HepG2 (cell line): ENCODE measurements around the gene ADARB2. TPM values are rescaled to one million over a fixed set of nuclear protein-coding genes. Genes with fewer than 3 reads are reported as not detected.

ENCODE experiments used
- ATAC-seq: fragments of 200-7000 bp; cut with Tn5 transposase; 3 replicates; pipeline ENCODE4 v1.9.1; 2020; ENCODE audit warnings: mild to moderate bottlenecking, moderate library complexity
- BruUV-seq: library from RNA; stranded (reverse); fragments of 400-500 nt; replicated peaks from 2 replicates; lab custom pipeline; 2021; lab: Mats Ljungman, UMichigan
- CTCF ChIA-PET: fragments of 300-600 bp; formaldehyde crosslinking; extraction: SDS; loops from one replicate; lab custom pipeline; 2021; ENCODE audit warnings: low total read pairs, inconsistent platforms, low intra/inter-chr PET ratio; lab: Yijun Ruan, JAX
- POLR2A ChIA-PET: fragments of 350-600 bp; sonication (Branson Sonifier 250); formaldehyde crosslinking; loops from one replicate; lab custom pipeline; 2020; ENCODE audit warnings: antibody characterized with exemption, inconsistent platforms; lab: Yijun Ruan, JAX
- DNase-seq: peaks from one replicate; pipeline ENCODE4 v3.0.0-alpha.2; 2015; ENCODE audit warnings: low spot score
- FAIRE-seq: peaks from 3 replicates; lab custom pipeline; 2011; peaks lifted over from hg19 to GRCh38; lab: Jason Lieb, UNC
- H2AFZ ChIP-seq: one replicate; pipeline ENCODE4 v1.6.1; 2011; ENCODE audit warnings: low read length, inconsistent platforms
- H3K27ac ChIP-seq: fragments of 300-600 bp; 3 replicates; pipeline ENCODE4 v1.8.0; 2011; ENCODE audit warnings: mixed run types, mild to moderate bottlenecking, mixed read lengths, low read length, inconsistent platforms; ENCODE audit not compliant: insufficient read depth; ENCODE audit errors: extremely low read length
- H3K27me3 ChIP-seq, 2 experiments: fragments of 200-600 bp in 1 of 2; 2 replicates in 1 of 2; 3 replicates in 1 of 2; pipeline versions ENCODE4 v1.6.0 to v1.8.0; 2011; ENCODE audit warnings: low read length in 2 of 2, mild to moderate bottlenecking in 2 of 2, moderate library complexity in 2 of 2, inconsistent platforms in 1 of 2; ENCODE audit not compliant: insufficient read depth in 2 of 2, control insufficient read depth in 1 of 2
- H3K36me3 ChIP-seq, 2 experiments: fragments of 200-600 bp in 1 of 2; replicated peaks in 1 of 2; 2 replicates in 1 of 2; 3 replicates in 1 of 2; pipeline versions ENCODE4 v1.5.1 to v1.8.0; 2011; ENCODE audit warnings: low read length in 2 of 2, inconsistent platforms in 1 of 2; ENCODE audit not compliant: insufficient read depth in 2 of 2, control insufficient read depth in 1 of 2
- H3K4me1 ChIP-seq: 2 replicates; pipeline ENCODE4 v1.5.1; 2012; ENCODE audit warnings: low read length, inconsistent platforms; ENCODE audit not compliant: insufficient read depth
- H3K4me2 ChIP-seq: 2 replicates; pipeline ENCODE4 v1.6.0; 2011; ENCODE audit warnings: low read depth, low read length, inconsistent platforms
- H3K4me3 ChIP-seq, 3 experiments: fragments of 200-600 bp in 1 of 3; sonication (generic), shearing (Covaris generic) in 1 of 3; replicated peaks in 1 of 3; 2 replicates each; pipeline ENCODE4 v1.5.1; 2011 to 2016; ENCODE audit warnings: low read length in 3 of 3, inconsistent platforms in 2 of 3, low read depth in 2 of 3, mild to moderate bottlenecking in 2 of 3, control low read depth in 1 of 3, mixed read lengths in 1 of 3; ENCODE audit not compliant: insufficient read depth in 1 of 3
- H3K79me2 ChIP-seq: one replicate; pipeline ENCODE4 v1.6.1; 2011; ENCODE audit warnings: low read length, inconsistent platforms; ENCODE audit not compliant: insufficient read depth
- H3K9ac ChIP-seq: 2 replicates; pipeline ENCODE4 v1.6.0; 2011; ENCODE audit warnings: mild to moderate bottlenecking, low read depth, low read length, inconsistent platforms; ENCODE audit not compliant: insufficient read depth
- H3K9me3 ChIP-seq: 2 replicates; pipeline ENCODE4 v1.5.1; 2012; ENCODE audit warnings: mild to moderate bottlenecking, low read length
- H4K20me1 ChIP-seq: 2 replicates; pipeline ENCODE4 v1.6.0; 2011; ENCODE audit warnings: inconsistent platforms, mild to moderate bottlenecking, low read length, moderate library complexity; ENCODE audit not compliant: insufficient read depth
- DR1 ChIP-seq: sonication (generic); formaldehyde crosslinking; IDR thresholded peaks from 2 replicates; pipeline ENCODE4 v1.8.0; 2021; ENCODE audit warnings: mild to moderate bottlenecking, missing genetic modification reagents, inconsistent platforms
- KDM5B ChIP-seq: sonication (generic); formaldehyde crosslinking; IDR thresholded peaks from 2 replicates; pipeline ENCODE4 v1.4.0; 2020; ENCODE audit warnings: missing genetic modification reagents, mild to moderate bottlenecking, borderline replicate concordance
- SPEN ChIP-seq: sonication (generic); formaldehyde crosslinking; IDR thresholded peaks from 2 replicates; pipeline ENCODE4 v1.5.1; 2020; ENCODE audit warnings: low read depth, mild to moderate bottlenecking, missing genetic modification reagents
- ZNF768 ChIP-seq: sonication (generic); formaldehyde crosslinking; IDR thresholded peaks from 2 replicates; pipeline ENCODE4 v1.4.0; 2020; ENCODE audit warnings: missing genetic modification reagents
- ZNF780A ChIP-seq: sonication (generic); formaldehyde crosslinking; IDR thresholded peaks from 2 replicates; pipeline ENCODE4 v1.8.0; 2022; ENCODE audit warnings: mild to moderate bottlenecking, missing genetic modification reagents, moderate library complexity
- ZNF781 ChIP-seq: sonication (generic); formaldehyde crosslinking; IDR thresholded peaks from 2 replicates; pipeline ENCODE4 v1.5.1; 2020; ENCODE audit warnings: borderline replicate concordance, mild to moderate bottlenecking, missing genetic modification reagents; ENCODE audit errors: not compliant biosample characterization
- WGBS: methylation state at CpG from one replicate; pipeline ENCODE4 v1.1.6; 2017; ENCODE audit warnings: low lambda C conversion rate; 5-methylcytosine and 5-hydroxymethylcytosine counted together
- in situ Hi-C: cut with HindIII; loops from 2 replicates; pipeline ENCODE4 v1.10.0; 2017; ENCODE audit warnings: low pct_unique_long_range_greater_than_20kb; ENCODE audit not compliant: extremely low pct_ligation_motif_present
- intact Hi-C: fragments of 100-400 bp; cut with micrococcal nuclease; formaldehyde crosslinking; loops from one replicate; pipeline ENCODE4 v1.10.0; 2022; ENCODE audit not compliant: unreplicated experiment
- polyA plus RNA-seq, 8 experiments: library from polyadenylated mRNA; depleted of rRNA in 3 of 8; stranded (reverse) in 7 of 8; unstranded in 1 of 8; fragments of >200 nt; fragmentation: Illumina TruSeq in 4 of 8; extraction: Trizol in 4 of 8; gene quantifications; 2 replicates each; pipeline versions ENCODE4 v1.2.1 to v1.2.3, GENCODE V29; 2011 to 2016; ENCODE audit warnings: low read depth in 4 of 8, missing spikeins in 1 of 8, mixed read lengths in 1 of 8; ENCODE audit not compliant: insufficient read depth in 1 of 8
- total RNA-seq, 5 experiments: library from RNA; depleted of rRNA; stranded (reverse); fragments of >200 nt; fragmentation: Illumina TruSeq; extraction: Trizol; gene quantifications; 2 replicates each; pipeline ENCODE4 v1.2.3, GENCODE V29; 2016; ENCODE audit warnings: low read depth in 1 of 5
- TF ChIP-seq, protein P1 (sequence below): sonication (generic); formaldehyde crosslinking; IDR thresholded peaks from 2 replicates; pipeline ENCODE4 v1.5.1; 2020; ENCODE audit warnings: mild to moderate bottlenecking, moderate library complexity, missing genetic modification reagents
- TF ChIP-seq, protein P2 (sequence below): sonication (generic); formaldehyde crosslinking; IDR thresholded peaks from 2 replicates; pipeline ENCODE4 v1.5.0; 2020; ENCODE audit warnings: mild to moderate bottlenecking, missing genetic modification reagents, borderline replicate concordance

Gene ADARB2
- total and polyA plus RNA-seq, 2 of the 13 experiments (the other 11 are each of a cell fraction or from before 2014, with no cell fraction given) = not detected

DNA sequence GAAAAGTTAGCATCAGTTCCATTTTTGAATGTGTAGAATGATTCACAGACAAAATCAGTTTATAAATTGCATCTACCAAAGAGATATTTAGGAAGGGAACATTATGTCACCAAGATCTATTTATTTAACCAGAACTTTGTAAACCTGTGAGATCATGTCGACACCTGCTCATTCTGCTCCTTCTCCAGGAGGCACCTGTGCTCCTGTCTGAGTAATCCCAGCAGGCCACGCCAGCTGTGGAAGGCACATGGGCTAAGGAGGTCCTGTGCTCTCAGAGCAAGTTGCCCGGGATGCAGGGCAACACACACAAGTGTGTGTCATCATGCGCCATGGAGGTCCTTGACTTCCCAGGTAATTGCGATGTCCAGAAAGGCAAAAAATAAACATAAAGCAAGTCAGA, 45.5 kb upstream of the ADARB2 start:
- Histone ChIP-seq H3K4me1 (no peaks in the 10 kb centered on the region), H3K36me3 (no peaks in the 10 kb centered on the region), H3K79me2 (no peaks in the 10 kb centered on the region), H3K4me2 (no peak overlapping the region), H2AFZ (no peak overlapping the region), H3K27ac (no peak overlapping the region), H3K27me3 (peaks cover 0 to 1% of the 10 kb centered on the region in 2 experiments; a peak in 2 of 5 replicates), H3K9me3 (no peaks in the 10 kb centered on the region), H4K20me1 (no peaks in the 10 kb centered on the region), H3K9ac (no peak overlapping the region), H3K4me3 (no peak overlapping the region)
- WGBS = 55% methylated on average over 5 of the region's 5 CpGs
- intact Hi-C loops = no loop called here
- DNase-seq (no peak), FAIRE-seq (no peak), ATAC-seq (no peak)
- CTCF ChIA-PET = no interaction called here
- BruUV-seq = no TSS peak
- TF ChIP-seq ZNF781 (CRISPR knock-in tag) (no peak), ZNF780A (no peak), DR1 (no peak), ZNF768 (CRISPR knock-in tag) (no peak), KDM5B (CRISPR knock-in tag) (no peak)
- TF ChIP-seq, protein P1, sequence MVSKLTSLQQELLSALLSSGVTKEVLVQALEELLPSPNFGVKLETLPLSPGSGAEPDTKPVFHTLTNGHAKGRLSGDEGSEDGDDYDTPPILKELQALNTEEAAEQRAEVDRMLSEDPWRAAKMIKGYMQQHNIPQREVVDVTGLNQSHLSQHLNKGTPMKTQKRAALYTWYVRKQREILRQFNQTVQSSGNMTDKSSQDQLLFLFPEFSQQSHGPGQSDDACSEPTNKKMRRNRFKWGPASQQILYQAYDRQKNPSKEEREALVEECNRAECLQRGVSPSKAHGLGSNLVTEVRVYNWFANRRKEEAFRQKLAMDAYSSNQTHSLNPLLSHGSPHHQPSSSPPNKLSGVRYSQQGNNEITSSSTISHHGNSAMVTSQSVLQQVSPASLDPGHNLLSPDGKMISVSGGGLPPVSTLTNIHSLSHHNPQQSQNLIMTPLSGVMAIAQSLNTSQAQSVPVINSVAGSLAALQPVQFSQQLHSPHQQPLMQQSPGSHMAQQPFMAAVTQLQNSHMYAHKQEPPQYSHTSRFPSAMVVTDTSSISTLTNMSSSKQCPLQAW (CRISPR knock-in tag) = no peak
- in situ Hi-C loops = no loop called here
- POLR2A ChIA-PET = no interaction called here

DNA sequence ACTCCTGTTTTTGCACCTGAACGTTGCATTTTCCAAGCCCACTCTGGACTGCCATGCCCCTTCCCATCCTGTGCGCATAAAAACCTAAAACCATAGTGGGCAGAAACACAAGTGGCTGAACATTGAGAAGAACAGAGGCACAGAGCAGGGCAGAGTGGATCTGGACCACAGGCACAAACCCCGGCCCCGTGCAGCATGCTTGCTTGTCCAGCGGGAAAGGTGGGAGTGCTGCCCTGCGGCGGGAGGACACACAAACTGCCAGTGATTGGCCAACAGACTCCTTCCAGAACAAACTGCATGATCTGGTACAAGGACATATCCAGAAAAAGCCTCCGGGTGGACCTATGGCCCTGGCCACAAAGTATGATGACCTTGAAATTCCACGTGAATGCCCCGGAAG, 42.5 kb upstream of the ADARB2 start:
- CTCF ChIA-PET = no interaction called here
- BruUV-seq = no TSS peak

More for the DNA sequence above, 42.5 kb upstream of the ADARB2 start:
- POLR2A ChIA-PET = no interaction called here
- H3K27ac ChIP-seq = no peak overlapping the region
- H3K4me3 ChIP-seq = no peak overlapping the region
- FAIRE-seq (no peak), ATAC-seq (no peak), DNase-seq (no peak)
- H3K36me3 ChIP-seq = no peaks in the 10 kb centered on the region
- no peak overlapping the region for H2AFZ ChIP-seq
- H3K4me2 ChIP-seq = no peak overlapping the region
- H3K9ac ChIP-seq = no peak overlapping the region
- no peaks in the 10 kb centered on the region for H3K79me2 ChIP-seq
- H4K20me1 ChIP-seq = no peaks in the 10 kb centered on the region
- H3K9me3 ChIP-seq = no peaks in the 10 kb centered on the region
- intact Hi-C loops (no loop called here), in situ Hi-C loops (no loop called here)
- no peaks in the 10 kb centered on the region for H3K27me3 ChIP-seq
- no peak for TF ChIP-seq SPEN (CRISPR knock-in tag)
- TF ChIP-seq, protein P2, sequence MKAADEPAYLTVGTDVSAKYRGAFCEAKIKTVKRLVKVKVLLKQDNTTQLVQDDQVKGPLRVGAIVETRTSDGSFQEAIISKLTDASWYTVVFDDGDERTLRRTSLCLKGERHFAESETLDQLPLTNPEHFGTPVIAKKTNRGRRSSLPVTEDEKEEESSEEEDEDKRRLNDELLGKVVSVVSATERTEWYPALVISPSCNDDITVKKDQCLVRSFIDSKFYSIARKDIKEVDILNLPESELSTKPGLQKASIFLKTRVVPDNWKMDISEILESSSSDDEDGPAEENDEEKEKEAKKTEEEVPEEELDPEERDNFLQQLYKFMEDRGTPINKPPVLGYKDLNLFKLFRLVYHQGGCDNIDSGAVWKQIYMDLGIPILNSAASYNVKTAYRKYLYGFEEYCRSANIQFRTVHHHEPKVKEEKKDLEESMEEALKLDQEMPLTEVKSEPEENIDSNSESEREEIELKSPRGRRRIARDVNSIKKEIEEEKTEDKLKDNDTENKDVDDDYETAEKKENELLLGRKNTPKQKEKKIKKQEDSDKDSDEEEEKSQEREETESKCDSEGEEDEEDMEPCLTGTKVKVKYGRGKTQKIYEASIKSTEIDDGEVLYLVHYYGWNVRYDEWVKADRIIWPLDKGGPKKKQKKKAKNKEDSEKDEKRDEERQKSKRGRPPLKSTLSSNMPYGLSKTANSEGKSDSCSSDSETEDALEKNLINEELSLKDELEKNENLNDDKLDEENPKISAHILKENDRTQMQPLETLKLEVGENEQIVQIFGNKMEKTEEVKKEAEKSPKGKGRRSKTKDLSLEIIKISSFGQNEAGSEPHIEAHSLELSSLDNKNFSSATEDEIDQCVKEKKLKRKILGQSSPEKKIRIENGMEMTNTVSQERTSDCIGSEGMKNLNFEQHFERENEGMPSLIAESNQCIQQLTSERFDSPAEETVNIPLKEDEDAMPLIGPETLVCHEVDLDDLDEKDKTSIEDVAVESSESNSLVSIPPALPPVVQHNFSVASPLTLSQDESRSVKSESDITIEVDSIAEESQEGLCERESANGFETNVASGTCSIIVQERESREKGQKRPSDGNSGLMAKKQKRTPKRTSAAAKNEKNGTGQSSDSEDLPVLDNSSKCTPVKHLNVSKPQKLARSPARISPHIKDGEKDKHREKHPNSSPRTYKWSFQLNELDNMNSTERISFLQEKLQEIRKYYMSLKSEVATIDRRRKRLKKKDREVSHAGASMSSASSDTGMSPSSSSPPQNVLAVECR (CRISPR knock-in tag) = no peak
- H3K4me1 ChIP-seq = no peaks in the 10 kb centered on the region
- no CpG with 5 or more reads among the region's 10 CpGs for WGBS
